Activated T-cell treated with anti-CD3 and anti-CD28 coated beads, Interleukin-2, amount 50 U/mL, for 4 hours (primary cell): ENCODE results near the gene CNTNAP2. TPM values are rescaled to one million over a fixed set of nuclear protein-coding genes. Genes with fewer than 3 reads are reported as not detected.

Experiments used
- ATAC-seq, 2 donors: fragments of 200-7000 bp; cut with Tn5 transposase; one replicate each; pipeline ENCODE4 v1.10.0; 2021
- DNase-seq: peaks from one replicate; pipeline ENCODE4 v3.0.0-alpha.2; 2020
- H3K27me3 Mint-ChIP-seq: one replicate; pipeline ENCODE4 v1.8.0; 2021; ENCODE audit warnings: low read depth, mixed read lengths
- H3K36me3 Mint-ChIP-seq: one replicate; pipeline ENCODE4 v1.8.0; 2022; ENCODE audit warnings: mixed read lengths; ENCODE audit not compliant: insufficient read depth
- H3K4me1 Mint-ChIP-seq: one replicate; pipeline ENCODE4 v1.8.0; 2021; ENCODE audit warnings: low read depth, mixed read lengths
- H3K4me3 Mint-ChIP-seq: one replicate; pipeline ENCODE4 v1.8.0; 2021; ENCODE audit warnings: mild to moderate bottlenecking, moderate library complexity, mixed read lengths
- H3K9me3 Mint-ChIP-seq: one replicate; pipeline ENCODE4 v1.8.0; 2021; ENCODE audit warnings: mixed read lengths
- total RNA-seq, 3 donors: library from RNA; stranded (reverse); gene quantifications; one replicate each; pipeline ENCODE4 v1.2.1, GENCODE V29; 2021

CNTNAP2 gene
- total RNA-seq, 3 donors from 2014 or later: not detected

DNA sequence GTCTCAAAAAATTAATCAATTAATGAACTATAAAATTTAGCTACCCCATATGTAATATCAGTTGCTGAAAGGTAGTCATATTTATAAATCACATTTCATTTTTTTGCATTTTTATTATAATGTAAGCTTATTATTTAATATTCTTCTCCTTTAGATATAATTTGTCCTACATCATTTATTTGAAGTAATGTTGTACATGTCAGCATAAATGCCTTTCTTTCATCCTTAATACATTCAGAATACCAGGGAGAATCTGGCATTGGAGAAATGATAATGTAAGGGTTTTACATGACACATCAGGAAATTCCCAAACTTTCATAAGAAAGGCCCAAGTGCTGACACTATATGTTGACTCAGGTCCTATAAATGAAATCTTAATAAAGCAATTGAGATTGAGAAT lies 742.1 kb downstream of the CNTNAP2 start:
- Mint-ChIP-seq H3K27me3 (no peaks in the 10 kb centered on the region), H3K36me3 (no peaks in the 10 kb centered on the region), H3K4me1 (no peaks in the 10 kb centered on the region), H3K4me3 (no peak overlapping the region), H3K9me3 (peaks cover 22% of the 10 kb centered on the region)
- DNase-seq: no peak
- no peak for ATAC-seq

- Mint-ChIP-seq H3K36me3 (no peaks in the 10 kb centered on the region), H3K27me3 (no peaks in the 10 kb centered on the region), H3K4me3 (no peak overlapping the region), H3K9me3 (peaks cover 13% of the 10 kb centered on the region), H3K4me1 (no peaks in the 10 kb centered on the region)
- DNase-seq (no peak), ATAC-seq (no peak)
These were observed 745.1 kb downstream of the CNTNAP2 start for GRCh38 chr7:146861701-146862100.

DNA sequence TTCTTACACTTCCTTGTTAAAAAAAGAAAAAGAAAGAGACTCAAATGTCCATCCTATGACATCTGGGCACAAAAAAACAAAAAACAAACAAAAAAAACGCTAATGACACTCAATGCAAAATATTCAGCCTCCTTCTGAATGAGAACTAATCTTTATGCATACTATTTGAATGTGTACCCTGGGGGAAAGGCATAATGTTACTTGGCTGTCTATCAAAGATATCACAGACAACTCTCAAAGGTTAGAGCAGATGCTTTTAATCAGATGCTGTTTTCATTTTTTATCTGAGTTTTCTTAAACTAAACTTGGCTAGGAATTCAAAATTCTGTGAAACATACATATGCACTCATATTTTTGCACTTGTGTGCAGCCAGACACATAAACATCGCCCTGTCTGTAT lies 745.8 kb downstream of the CNTNAP2 start:
- ATAC-seq (no peak), DNase-seq (no peak)
- Mint-ChIP-seq H3K4me1 (no peaks in the 10 kb centered on the region), H3K36me3 (no peaks in the 10 kb centered on the region), H3K27me3 (no peaks in the 10 kb centered on the region), H3K4me3 (no peak overlapping the region), H3K9me3 (peaks cover 15% of the 10 kb centered on the region)

DNA sequence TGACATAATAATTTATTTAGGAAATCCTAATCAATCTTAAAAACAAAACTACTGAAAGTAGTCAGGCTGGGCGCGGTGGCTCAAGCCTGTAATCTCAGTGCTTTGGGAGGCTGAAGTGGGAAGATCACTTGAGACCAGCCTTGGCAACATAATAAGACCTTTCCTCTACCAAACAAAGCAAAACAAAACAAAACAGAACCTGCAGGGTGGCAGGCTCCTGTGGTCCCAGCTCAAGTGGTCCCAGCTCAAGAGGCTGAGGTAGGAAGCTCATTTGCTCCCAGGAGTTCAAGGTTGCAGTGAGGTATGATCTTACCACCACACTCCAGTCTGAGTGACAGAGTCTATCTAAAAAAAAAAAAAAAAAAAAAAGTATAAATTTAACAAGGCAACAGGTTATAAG lies 748.0 kb downstream of the CNTNAP2 start:
- no peaks in the 10 kb centered on the region for H3K4me1 Mint-ChIP-seq
- DNase-seq: no peak
- H3K36me3 Mint-ChIP-seq: no peaks in the 10 kb centered on the region
- no peak overlapping the region for H3K4me3 Mint-ChIP-seq
- no peaks in the 10 kb centered on the region for H3K27me3 Mint-ChIP-seq
- ATAC-seq: no peak
- H3K9me3 Mint-ChIP-seq: peaks cover 14% of the 10 kb centered on the region

- Mint-ChIP-seq H3K27me3 (no peaks in the 10 kb centered on the region), H3K4me1 (no peaks in the 10 kb centered on the region), H3K4me3 (no peak overlapping the region), H3K9me3 (peaks cover 10% of the 10 kb centered on the region), H3K36me3 (no peaks in the 10 kb centered on the region)
- DNase-seq: no peak
- no peak for ATAC-seq
These were observed 749.1 kb downstream of the CNTNAP2 start for GRCh38 chr7:146865696-146866095.

- ATAC-seq: no peak
- H3K4me1 Mint-ChIP-seq: no peaks in the 10 kb centered on the region
- peaks cover 19% of the 10 kb centered on the region for H3K9me3 Mint-ChIP-seq
- H3K27me3 Mint-ChIP-seq: no peaks in the 10 kb centered on the region
- H3K4me3 Mint-ChIP-seq: no peak overlapping the region
- H3K36me3 Mint-ChIP-seq: no peaks in the 10 kb centered on the region
- no peak for DNase-seq
These were observed 758.1 kb downstream of the CNTNAP2 start for GRCh38 chr7:146874722-146875121.

- no peak overlapping the region for H3K4me3 Mint-ChIP-seq
- H3K27me3 Mint-ChIP-seq: no peaks in the 10 kb centered on the region
- ATAC-seq (no peak), DNase-seq (no peak)
- H3K4me1 Mint-ChIP-seq: no peaks in the 10 kb centered on the region
- no peaks in the 10 kb centered on the region for H3K36me3 Mint-ChIP-seq
- peaks cover 17% of the 10 kb centered on the region for H3K9me3 Mint-ChIP-seq
These were observed 758.7 kb downstream of the CNTNAP2 start for GRCh38 chr7:146875237-146875785.

DNA sequence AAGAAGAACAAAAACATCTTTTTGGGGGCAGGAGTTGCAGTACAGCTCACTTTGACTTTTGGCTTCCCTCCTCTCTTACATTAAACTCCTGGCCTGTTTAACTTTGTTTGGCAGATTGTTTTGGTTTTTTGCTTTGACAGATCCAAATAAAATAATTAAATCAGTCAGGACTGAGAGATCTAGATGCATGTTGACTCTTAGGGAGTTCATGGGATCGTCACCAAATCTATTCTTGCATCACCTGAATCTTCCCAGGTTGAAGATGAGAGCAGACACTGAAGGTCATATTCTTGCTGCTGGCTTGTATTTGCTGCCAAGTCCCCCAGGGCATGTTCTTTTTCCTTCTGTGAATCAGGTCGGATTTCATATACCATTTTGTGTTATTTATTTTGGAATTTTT lies 759.4 kb downstream of the CNTNAP2 start:
- H3K4me1 Mint-ChIP-seq: no peaks in the 10 kb centered on the region
- H3K27me3 Mint-ChIP-seq: no peaks in the 10 kb centered on the region
- DNase-seq (no peak), ATAC-seq (no peak)
- peaks cover 17% of the 10 kb centered on the region for H3K9me3 Mint-ChIP-seq
- H3K4me3 Mint-ChIP-seq: no peak overlapping the region
- no peaks in the 10 kb centered on the region for H3K36me3 Mint-ChIP-seq

DNA sequence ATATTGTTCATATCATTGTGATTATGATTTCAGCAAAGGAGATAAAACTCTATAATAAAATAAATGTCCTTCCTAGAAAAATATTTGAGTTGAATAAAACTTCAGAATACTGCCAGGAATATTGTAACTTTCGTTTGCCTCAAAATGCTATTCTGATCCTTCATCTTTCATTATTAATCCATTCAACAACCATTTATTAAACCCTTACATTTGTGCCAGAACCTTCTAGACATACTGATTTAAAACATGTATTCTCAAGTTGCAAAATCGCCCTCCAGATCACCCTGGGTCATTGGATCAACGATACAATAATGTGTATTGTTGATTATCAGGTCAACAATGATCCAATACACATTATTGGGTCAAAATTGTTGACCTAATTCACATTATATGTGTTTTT lies 759.8 kb downstream of the CNTNAP2 start:
- H3K9me3 Mint-ChIP-seq: peaks cover 17% of the 10 kb centered on the region
- H3K4me3 Mint-ChIP-seq: no peak overlapping the region
- H3K27me3 Mint-ChIP-seq: no peaks in the 10 kb centered on the region
- H3K36me3 Mint-ChIP-seq: no peaks in the 10 kb centered on the region
- H3K4me1 Mint-ChIP-seq: no peaks in the 10 kb centered on the region
- no peak for ATAC-seq
- no peak for DNase-seq

- no peak for ATAC-seq
- Mint-ChIP-seq H3K4me1 (no peaks in the 10 kb centered on the region), H3K4me3 (no peak overlapping the region), H3K36me3 (no peaks in the 10 kb centered on the region), H3K9me3 (peaks cover 21% of the 10 kb centered on the region), H3K27me3 (no peaks in the 10 kb centered on the region)
- DNase-seq: no peak
These were observed 762.3 kb downstream of the CNTNAP2 start for GRCh38 chr7:146878901-146879300.

DNA sequence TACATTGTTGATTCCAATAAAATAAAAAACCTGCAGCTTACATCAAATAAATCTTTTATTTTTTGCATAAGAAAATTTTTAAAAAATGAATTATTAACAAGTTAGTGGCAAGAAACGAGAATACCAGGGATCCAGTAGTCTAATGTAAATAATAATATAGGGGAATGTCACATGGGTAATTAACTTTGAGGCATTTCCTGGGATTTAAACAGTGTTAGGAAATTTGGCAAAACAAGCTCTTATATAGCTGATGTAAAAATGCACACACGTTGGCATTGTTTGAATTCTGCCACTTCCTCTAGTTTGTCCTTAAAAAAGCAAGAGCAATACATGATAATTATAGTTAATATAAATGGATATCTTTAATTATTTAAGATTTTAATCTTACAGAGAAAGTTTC lies 768.6 kb downstream of the CNTNAP2 start:
- Mint-ChIP-seq H3K27me3 (no peaks in the 10 kb centered on the region), H3K4me1 (no peaks in the 10 kb centered on the region), H3K4me3 (no peak overlapping the region), H3K9me3 (peaks cover 19% of the 10 kb centered on the region), H3K36me3 (no peaks in the 10 kb centered on the region)
- ATAC-seq (no peak), DNase-seq (no peak)

- Mint-ChIP-seq H3K9me3 (peaks cover 17% of the 10 kb centered on the region), H3K36me3 (no peaks in the 10 kb centered on the region), H3K4me3 (no peak overlapping the region), H3K4me1 (no peaks in the 10 kb centered on the region), H3K27me3 (no peaks in the 10 kb centered on the region)
- no peak for ATAC-seq
- DNase-seq: no peak
These were observed 773.4 kb downstream of the CNTNAP2 start for GRCh38 chr7:146889806-146890555.

- H3K4me1 Mint-ChIP-seq: no peaks in the 10 kb centered on the region
- no peaks in the 10 kb centered on the region for H3K27me3 Mint-ChIP-seq
- H3K36me3 Mint-ChIP-seq: no peaks in the 10 kb centered on the region
- H3K4me3 Mint-ChIP-seq: no peak overlapping the region
- ATAC-seq (no peak), DNase-seq (no peak)
- peaks cover 14% of the 10 kb centered on the region for H3K9me3 Mint-ChIP-seq
These were observed 775.5 kb downstream of the CNTNAP2 start for GRCh38 chr7:146892151-146892550.

GRCh38 chr7:146894927-146895326 lies 778.3 kb downstream of the CNTNAP2 start:
- DNase-seq: no peak
- Mint-ChIP-seq H3K27me3 (no peaks in the 10 kb centered on the region), H3K36me3 (no peaks in the 10 kb centered on the region), H3K4me3 (no peak overlapping the region), H3K9me3 (peaks cover 13% of the 10 kb centered on the region), H3K4me1 (no peaks in the 10 kb centered on the region)
- ATAC-seq: no peak

- Mint-ChIP-seq H3K36me3 (no peaks in the 10 kb centered on the region), H3K9me3 (peaks cover 13% of the 10 kb centered on the region), H3K4me1 (no peaks in the 10 kb centered on the region), H3K4me3 (no peak overlapping the region), H3K27me3 (no peaks in the 10 kb centered on the region)
- DNase-seq (no peak), ATAC-seq (no peak)
These were observed 785.7 kb downstream of the CNTNAP2 start for GRCh38 chr7:146902266-146902665.
